ENCODE data around the gene SERINC3. TPM values are rescaled to one million over a fixed set of nuclear protein-coding genes. Genes with fewer than 3 reads are reported as not detected.
A peak's percentile ranks its signal among the peaks of the same experiment; 100 is the strongest.

The SERINC3 gene
- total and polyA plus RNA-seq, 12 donors: 51.5 to 213 (median 133) TPM

DNA sequence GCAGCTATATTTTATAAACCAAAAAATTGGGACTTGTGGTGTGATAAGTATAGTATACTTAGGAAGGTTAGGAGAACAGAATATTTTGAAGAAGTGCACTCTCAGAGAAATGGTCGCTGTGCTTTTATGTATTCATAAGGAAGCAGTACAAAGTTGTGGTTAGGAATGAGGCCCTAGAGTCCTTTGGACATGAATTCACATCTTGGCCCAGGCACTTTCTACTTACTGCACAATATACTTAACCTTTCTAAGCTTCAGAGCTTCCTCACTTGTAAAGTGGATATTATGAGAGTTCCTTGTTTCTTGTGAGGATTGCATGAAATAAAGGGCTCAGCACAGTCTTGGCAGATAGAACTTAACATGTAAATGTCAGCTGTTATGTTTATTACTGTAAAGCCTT is 21.0 kb upstream of the SERINC3 start:
- H3K27ac ChIP-seq: peak overlapping the region in 4 of 5 donors; percentile 33 to 79 (median 60)
- DNase-seq: no peak
- 48 to 87% (median 74%) methylated on average over 1 of the region's 1 CpG for WGBS, 4 donors
- no peaks in the 10 kb centered on the region for H3K27me3 ChIP-seq
- TF ChIP-seq POLR2A (IDR thresholded peaks at IDR 0.05): no peak
- H3K4me1 ChIP-seq (replicated peaks in 1 of 2): peaks cover 32 to 38% of the 10 kb centered on the region in 2 donors
- H3K4me3 ChIP-seq: no peak overlapping the region
- H3K9me3 ChIP-seq (replicated peaks in 1 of 3): no peaks in the 10 kb centered on the region
- H3K36me3 ChIP-seq (replicated peaks in 1 of 2): no peaks in the 10 kb centered on the region
- intact Hi-C loops (cut with DNase I): no loop called here

DNA sequence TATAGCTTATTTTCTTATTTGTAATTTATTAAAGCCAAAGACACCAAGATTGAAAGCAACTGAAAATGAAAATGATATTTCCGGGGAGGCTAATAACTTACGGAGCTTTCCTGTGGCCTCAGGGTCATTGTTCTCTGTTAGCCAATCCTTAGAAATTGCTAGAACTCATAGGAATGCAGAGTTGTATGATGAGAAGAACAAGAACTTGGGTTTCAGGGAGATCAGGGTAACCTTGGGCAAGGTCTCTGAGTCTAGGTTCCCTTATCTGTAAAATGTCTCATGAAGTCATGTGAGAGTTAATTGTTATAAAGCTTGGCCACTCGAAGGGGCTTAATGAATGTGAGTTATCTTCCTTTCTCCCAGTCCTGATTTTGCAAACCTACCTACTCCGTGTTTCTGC is 20.1 kb upstream of the SERINC3 start:
- Histone ChIP-seq H3K4me3 (peak overlapping the region in 1 of 4 donors; percentile 16), H3K36me3 (replicated peaks in 1 of 2) (no peaks in the 10 kb centered on the region), H3K27ac (peak overlapping the region; percentile 2 to 87 (median 78)), H3K27me3 (no peaks in the 10 kb centered on the region), H3K9me3 (replicated peaks in 1 of 3) (no peaks in the 10 kb centered on the region), H3K4me1 (replicated peaks in 1 of 2) (peaks cover 32 to 37% of the 10 kb centered on the region in 2 donors)
- TF ChIP-seq, protein P1, sequence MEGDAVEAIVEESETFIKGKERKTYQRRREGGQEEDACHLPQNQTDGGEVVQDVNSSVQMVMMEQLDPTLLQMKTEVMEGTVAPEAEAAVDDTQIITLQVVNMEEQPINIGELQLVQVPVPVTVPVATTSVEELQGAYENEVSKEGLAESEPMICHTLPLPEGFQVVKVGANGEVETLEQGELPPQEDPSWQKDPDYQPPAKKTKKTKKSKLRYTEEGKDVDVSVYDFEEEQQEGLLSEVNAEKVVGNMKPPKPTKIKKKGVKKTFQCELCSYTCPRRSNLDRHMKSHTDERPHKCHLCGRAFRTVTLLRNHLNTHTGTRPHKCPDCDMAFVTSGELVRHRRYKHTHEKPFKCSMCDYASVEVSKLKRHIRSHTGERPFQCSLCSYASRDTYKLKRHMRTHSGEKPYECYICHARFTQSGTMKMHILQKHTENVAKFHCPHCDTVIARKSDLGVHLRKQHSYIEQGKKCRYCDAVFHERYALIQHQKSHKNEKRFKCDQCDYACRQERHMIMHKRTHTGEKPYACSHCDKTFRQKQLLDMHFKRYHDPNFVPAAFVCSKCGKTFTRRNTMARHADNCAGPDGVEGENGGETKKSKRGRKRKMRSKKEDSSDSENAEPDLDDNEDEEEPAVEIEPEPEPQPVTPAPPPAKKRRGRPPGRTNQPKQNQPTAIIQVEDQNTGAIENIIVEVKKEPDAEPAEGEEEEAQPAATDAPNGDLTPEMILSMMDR (IDR thresholded peaks at IDR 0.05): no peak
- no peak for TF ChIP-seq POLR2A (IDR thresholded peaks at IDR 0.05)
- 15 to 30% (median 23%) methylated on average over 4 of the region's 4 CpGs for WGBS, 4 donors
- intact Hi-C loops (cut with DNase I): no loop called here
- peak in 1 of 7 donors; percentile 45 for DNase-seq

DNA sequence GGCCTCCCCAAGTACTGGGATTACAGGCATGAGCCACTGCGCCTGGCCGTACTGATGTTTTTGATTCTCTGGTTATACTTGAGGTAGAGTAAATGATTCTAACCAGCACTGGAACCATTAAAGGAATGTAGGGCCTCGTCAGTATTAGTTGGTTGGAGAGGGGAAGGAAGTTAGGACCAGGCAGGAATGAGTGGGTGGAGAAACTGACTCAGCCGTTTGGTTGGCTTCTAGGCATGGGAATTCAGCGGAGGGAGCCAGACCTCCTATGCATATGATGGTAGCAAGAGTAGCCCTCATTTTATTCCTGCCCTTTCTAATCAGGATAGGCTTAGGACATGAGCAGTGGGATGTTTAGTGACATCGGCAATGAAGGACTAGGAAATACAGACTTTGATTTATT is 19.0 kb upstream of the SERINC3 start:
- peaks cover 32 to 37% of the 10 kb centered on the region in 2 donors for H3K4me1 ChIP-seq (replicated peaks in 1 of 2)
- H3K9me3 ChIP-seq (replicated peaks in 1 of 3): no peaks in the 10 kb centered on the region
- H3K4me3 ChIP-seq: no peak overlapping the region
- peak in 1 of 7 donors; percentile 25 for DNase-seq
- WGBS, 4 donors: 63 to 73% (median 64%) methylated on average over 6 of the region's 6 CpGs
- H3K27ac ChIP-seq: peak overlapping the region in 3 of 5 donors; percentile 0 to 79 (median 78)
- no peaks in the 10 kb centered on the region for H3K27me3 ChIP-seq
- no peaks in the 10 kb centered on the region for H3K36me3 ChIP-seq (replicated peaks in 1 of 2)
- intact Hi-C loops (cut with DNase I): no loop called here
- TF ChIP-seq POLR2A (IDR thresholded peaks at IDR 0.05): no peak
- TF ChIP-seq, protein P1 (IDR thresholded peaks at IDR 0.05): no peak

DNA sequence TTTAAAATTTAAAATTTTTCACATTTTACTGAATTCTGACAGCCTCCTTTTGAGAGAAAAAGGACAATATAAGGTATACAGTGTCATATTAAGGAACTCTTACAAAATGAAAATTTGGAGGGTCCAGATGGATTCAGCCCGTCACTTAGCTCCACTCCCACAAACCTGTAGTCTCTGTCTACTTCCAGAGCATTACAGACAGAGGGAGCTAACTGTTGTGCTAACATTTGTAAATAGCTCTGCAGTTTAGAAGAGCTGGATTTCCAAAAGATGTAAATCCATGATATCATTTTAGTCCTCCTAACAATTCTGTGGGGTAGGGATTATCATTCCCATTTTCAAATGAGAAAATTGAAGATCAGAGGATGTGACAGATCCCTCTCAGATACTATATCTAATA is 16.1 kb upstream of the SERINC3 start:
- Histone ChIP-seq H3K4me1 (replicated peaks in 1 of 2) (peaks cover 19 to 36% of the 10 kb centered on the region in 2 donors), H3K27ac (no peak overlapping the region)
- WGBS, 4 donors: 50 to 65% (median 59%) methylated on average over 1 of the region's 1 CpG

More for the DNA sequence above, 16.1 kb upstream of the SERINC3 start:
- DNase-seq: no peak
- no peak for TF ChIP-seq POLR2A (IDR thresholded peaks at IDR 0.05)
- TF ChIP-seq, protein P1 (IDR thresholded peaks at IDR 0.05): peak in 3 of 6 experiments; percentile 12 to 33 (median 22)
- no peaks in the 10 kb centered on the region for H3K9me3 ChIP-seq (replicated peaks in 1 of 3)
- H3K4me3 ChIP-seq: no peak overlapping the region
- no peaks in the 10 kb centered on the region for H3K27me3 ChIP-seq
- H3K36me3 ChIP-seq (replicated peaks in 1 of 2): no peaks in the 10 kb centered on the region
- intact Hi-C loops (cut with DNase I): loop anchor here (5.0 to 10.0 kb wide), 2 partner anchors 54 to 67 kb away; no protein-coding TSS in a partner anchor

All from adrenal gland (tissue), 12 donors.